H9 (cell line): ENCODE results near the gene IFT80. TPM values are rescaled to one million over a fixed set of nuclear protein-coding genes. Genes with fewer than 3 reads are reported as not detected.

Experiments used
- DNase-seq: peaks from one replicate; pipeline ENCODE4 v3.0.0-alpha.2; 2017
- H2AFZ ChIP-seq: one replicate; pipeline ENCODE4 v1.6.1; 2013; ENCODE audit warnings: mild to moderate bottlenecking, low read length, control low read depth, moderate library complexity
- H2AK5ac ChIP-seq: 2 replicates; pipeline ENCODE4 v1.6.1; 2013; ENCODE audit warnings: low read length, control low read depth, mixed read lengths; ENCODE audit not compliant: insufficient read length
- H2BK120ac ChIP-seq: one replicate; pipeline ENCODE4 v1.6.1; 2013; ENCODE audit warnings: low read depth, mild to moderate bottlenecking, low read length, control low read depth, inconsistent platforms; ENCODE audit not compliant: poor library complexity, severe bottlenecking
- H2BK12ac ChIP-seq: 2 replicates; pipeline ENCODE4 v1.6.1; 2013; ENCODE audit warnings: low read length, control low read depth, mixed read lengths, low read depth; ENCODE audit not compliant: insufficient read length
- H2BK15ac ChIP-seq: 2 replicates; pipeline ENCODE4 v1.6.1; 2013; ENCODE audit warnings: low read depth, low read length, control low read depth
- H2BK20ac ChIP-seq: one replicate; pipeline ENCODE4 v1.6.1; 2013; ENCODE audit warnings: low read depth, mild to moderate bottlenecking, low read length, control low read depth, inconsistent platforms; ENCODE audit not compliant: poor library complexity, severe bottlenecking
- H2BK5ac ChIP-seq: 2 replicates; pipeline ENCODE4 v1.6.1; 2013; ENCODE audit warnings: low read length, control low read depth, mixed read lengths; ENCODE audit not compliant: insufficient read length
- H3K14ac ChIP-seq: 2 replicates; pipeline ENCODE4 v1.6.1; 2013; ENCODE audit warnings: low read length, control low read depth; ENCODE audit not compliant: insufficient read depth
- H3K18ac ChIP-seq: 2 replicates; pipeline ENCODE4 v1.6.1; 2013; ENCODE audit warnings: low read depth, mild to moderate bottlenecking, mixed read lengths, low read length, control low read depth; ENCODE audit not compliant: insufficient read length
- H3K23ac ChIP-seq: 2 replicates; pipeline ENCODE4 v1.6.1; 2013; ENCODE audit warnings: low read length, control low read depth, mixed read lengths, low read depth; ENCODE audit not compliant: insufficient read length
- H3K23me2 ChIP-seq: 2 replicates; pipeline ENCODE4 v1.6.1; 2013; ENCODE audit warnings: low read depth, mild to moderate bottlenecking, mixed read lengths, low read length, control low read depth; ENCODE audit not compliant: insufficient read length, poor library complexity, severe bottlenecking
- H3K27ac ChIP-seq: 2 replicates; pipeline ENCODE4 v1.5.1; 2013; ENCODE audit warnings: low read length, control low read depth, mixed read lengths, low read depth; ENCODE audit not compliant: insufficient read length
- H3K27me3 ChIP-seq: 2 replicates; pipeline ENCODE4 v1.6.1; 2013; ENCODE audit warnings: low read length, control low read depth, inconsistent platforms; ENCODE audit not compliant: insufficient read depth
- H3K4ac ChIP-seq: 2 replicates; pipeline ENCODE4 v1.6.1; 2013; ENCODE audit warnings: low read depth, mild to moderate bottlenecking, control low read depth, inconsistent platforms, low read length, moderate library complexity
- H3K4me1 ChIP-seq: 2 replicates; pipeline ENCODE4 v1.6.1; 2013; ENCODE audit warnings: low read length, control low read depth, inconsistent platforms; ENCODE audit not compliant: insufficient read depth
- H3K4me2 ChIP-seq: 2 replicates; pipeline ENCODE4 v1.6.1; 2013; ENCODE audit warnings: low read length, control low read depth, mixed read lengths; ENCODE audit not compliant: insufficient read length, insufficient read depth
- H3K56ac ChIP-seq: 2 replicates; pipeline ENCODE4 v1.6.1; 2013; ENCODE audit warnings: low read depth, mild to moderate bottlenecking, mixed read lengths, low read length, control low read depth; ENCODE audit not compliant: insufficient read length
- H3K79me1 ChIP-seq: 2 replicates; pipeline ENCODE4 v1.6.1; 2013; ENCODE audit warnings: low read depth, mild to moderate bottlenecking, moderate library complexity, low read length, control low read depth, inconsistent platforms; ENCODE audit not compliant: insufficient read depth, poor library complexity, severe bottlenecking
- H3K79me2 ChIP-seq: 2 replicates; pipeline ENCODE4 v1.6.1; 2013; ENCODE audit warnings: low read length, control low read depth, inconsistent platforms; ENCODE audit not compliant: insufficient read depth
- H3K9ac ChIP-seq: 2 replicates; pipeline ENCODE4 v1.6.1; 2013; ENCODE audit warnings: low read length, control low read depth, mixed read lengths; ENCODE audit not compliant: insufficient read length; ENCODE audit errors: extremely low read depth
- H3K9me3 ChIP-seq: one replicate; pipeline ENCODE4 v1.6.1; 2013; ENCODE audit warnings: low read depth, low read length, inconsistent platforms; ENCODE audit not compliant: control insufficient read depth
- H3T11ph ChIP-seq: one replicate; pipeline ENCODE4 v1.6.1; 2013; ENCODE audit warnings: mild to moderate bottlenecking, low read length, control low read depth, inconsistent platforms
- H4K20me1 ChIP-seq: one replicate; pipeline ENCODE4 v1.6.1; 2013; ENCODE audit not compliant: control insufficient read depth, insufficient read length, insufficient read depth
- H4K5ac ChIP-seq: 2 replicates; pipeline ENCODE4 v1.6.1; 2013; ENCODE audit warnings: low read depth, mild to moderate bottlenecking, mixed read lengths, low read length, control low read depth; ENCODE audit not compliant: insufficient read length
- H4K8ac ChIP-seq: replicated peaks from 2 replicates; pipeline ENCODE4 v1.6.1; 2013; ENCODE audit warnings: low read length, control low read depth, mixed read lengths, low read depth; ENCODE audit not compliant: insufficient read length
- H4K91ac ChIP-seq: 2 replicates; pipeline ENCODE4 v1.6.1; 2013; ENCODE audit warnings: low read depth, mild to moderate bottlenecking, moderate library complexity, mixed read lengths, low read length, control low read depth; ENCODE audit not compliant: insufficient read length
- H3K27ac Mint-ChIP-seq, 3 experiments: 2 replicates in 2 of 3; 3 replicates in 1 of 3; pipeline ENCODE4 v1.8.0; 2020 to 2021; ENCODE audit warnings: mixed read lengths in 3 of 3, mild to moderate bottlenecking in 1 of 3, moderate library complexity in 1 of 3
- H3K27me3 Mint-ChIP-seq: 2 replicates; pipeline ENCODE4 v1.8.0; 2021; ENCODE audit warnings: low read depth, mild to moderate bottlenecking, moderate library complexity, mixed read lengths
- H3K36me3 Mint-ChIP-seq, 3 experiments: 2 replicates in 2 of 3; 3 replicates in 1 of 3; pipeline ENCODE4 v1.8.0; 2020 to 2021; ENCODE audit warnings: low read depth in 3 of 3, mixed read lengths in 3 of 3; ENCODE audit not compliant: insufficient read depth in 1 of 3
- H3K4me1 Mint-ChIP-seq, 2 experiments: 2 replicates each; pipeline ENCODE4 v1.8.0; 2020; ENCODE audit warnings: mixed read lengths in 2 of 2
- H3K4me3 Mint-ChIP-seq, 2 experiments: 2 replicates in 1 of 2; 3 replicates in 1 of 2; pipeline ENCODE4 v1.8.0; 2020 to 2021; ENCODE audit warnings: mild to moderate bottlenecking in 2 of 2, mixed read lengths in 2 of 2, moderate library complexity in 1 of 2
- H3K9me3 Mint-ChIP-seq, 2 experiments: 2 replicates in 1 of 2; 3 replicates in 1 of 2; pipeline ENCODE4 v1.8.0; 2020; ENCODE audit warnings: mild to moderate bottlenecking in 2 of 2, mixed read lengths in 2 of 2, moderate library complexity in 1 of 2
- CTCF ChIP-seq: fragments of 200-600 bp; sonication (generic); conservative IDR thresholded peaks from 3 replicates; pipeline ENCODE4 v1.8.0; 2021; ENCODE audit warnings: antibody characterized with exemption, mild to moderate bottlenecking
- WGBS: extraction: QIAGEN DNeasy Blood & Tissue Kit; methylation state at CpG from one replicate; pipeline ENCODE4 v1.1.7; 2013; ENCODE audit warnings: missing lambda C conversion rate, low lambda C conversion rate, mixed read lengths; ENCODE audit not compliant: insufficient read length; ENCODE audit errors: extremely low coverage; 5-methylcytosine and 5-hydroxymethylcytosine counted together
- total RNA-seq: library from RNA; stranded (reverse); gene quantifications from 2 replicates; pipeline ENCODE4 v1.2.1, GENCODE V29; 2021

Gene IFT80
- total RNA-seq, 1 experiment from 2014 or later, result 29.0 TPM

GRCh38 chr3:160374472-160374871, 24.6 kb downstream of the IFT80 start:
- H2BK15ac ChIP-seq, result no peak overlapping the region
- no peak overlapping the region for H2AK5ac ChIP-seq
- Mint-ChIP-seq H3K4me1 (peaks cover 5% of the 10 kb centered on the region in 2 experiments), H3K4me3 (no peak overlapping the region), H3K36me3 (peaks cover 18 to 22% (median 19%) of the 10 kb centered on the region in 3 experiments), H3K27ac (0 out of 7 replicates have a peak overlapping the region, but pooled peaks of 1 of the 3 experiments have one; percentile 10), H3K9me3 (peaks cover 5 to 7% of the 10 kb centered on the region in 2 experiments; a peak in 4 of 5 replicates), H3K27me3 (no peaks in the 10 kb centered on the region)
- no peak overlapping the region for H4K8ac ChIP-seq
- H3K79me1 ChIP-seq, result no peaks in the 10 kb centered on the region
- H2BK20ac ChIP-seq, result no peak overlapping the region
- H3K27me3 ChIP-seq, result no peaks in the 10 kb centered on the region
- H3K79me2 ChIP-seq, result no peaks in the 10 kb centered on the region
- TF ChIP-seq CTCF, result no peak
- no peak overlapping the region for H3K27ac ChIP-seq
- H3K4me2 ChIP-seq, result no peak overlapping the region
- no peak overlapping the region for H2AFZ ChIP-seq
- H3T11ph ChIP-seq, result no peak overlapping the region
- no peaks in the 10 kb centered on the region for H3K23me2 ChIP-seq
- no peak overlapping the region for H2BK5ac ChIP-seq
- H3K14ac ChIP-seq, result no peak overlapping the region
- no peaks in the 10 kb centered on the region for H3K9me3 ChIP-seq
- no peak overlapping the region for H3K4ac ChIP-seq
- DNase-seq, result no peak
- no peak overlapping the region for H3K23ac ChIP-seq
- no peak overlapping the region for H2BK12ac ChIP-seq
- H4K5ac ChIP-seq, result no peak overlapping the region
- no peaks in the 10 kb centered on the region for H3K4me1 ChIP-seq
- no peak overlapping the region for H3K9ac ChIP-seq
- H4K91ac ChIP-seq, result no peak overlapping the region
- no peak overlapping the region for H3K56ac ChIP-seq
- H4K20me1 ChIP-seq, result no peaks in the 10 kb centered on the region
- H3K18ac ChIP-seq, result no peak overlapping the region
- no CpG with 5 or more reads among the region's 2 CpGs for WGBS
- no peak overlapping the region for H2BK120ac ChIP-seq
